Panc1 (cell line): Measurements from ENCODE around the gene ADD1.

Experiments
- POLR2AphosphoS5 ChIP-seq: IDR thresholded peaks from 2 replicates; pipeline ENCODE4 v1.6.1; 2012; ENCODE audit warnings: mild to moderate bottlenecking, low read depth, low read length, moderate library complexity
- TF ChIP-seq, protein P1 (sequence below): fragments of 450-650 bp; IDR thresholded peaks from 2 replicates; pipeline ENCODE4 v1.5.1; 2017; ENCODE audit warnings: mild to moderate bottlenecking

DNA sequence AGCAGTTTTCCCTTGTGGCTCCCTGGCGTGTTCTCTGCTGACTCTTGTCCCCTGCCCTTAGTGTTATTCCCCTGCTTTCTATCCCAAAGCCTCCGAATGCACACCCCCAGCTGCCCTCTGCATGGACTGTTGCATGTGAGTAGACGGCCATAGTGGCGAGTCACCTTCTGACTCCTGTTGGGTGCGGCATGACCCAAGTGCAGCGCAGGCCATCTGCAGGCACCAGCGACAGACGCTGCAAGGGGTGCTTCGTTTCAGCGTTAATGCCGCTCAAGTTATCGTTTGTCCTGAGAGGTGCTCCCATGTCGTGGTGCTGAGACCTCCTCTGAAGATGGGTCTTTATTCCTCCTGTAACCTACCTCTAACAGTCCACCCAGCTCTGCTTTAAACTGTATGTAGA lies 61.9 kb downstream of the ADD1 start:
- TF ChIP-seq, protein P1, sequence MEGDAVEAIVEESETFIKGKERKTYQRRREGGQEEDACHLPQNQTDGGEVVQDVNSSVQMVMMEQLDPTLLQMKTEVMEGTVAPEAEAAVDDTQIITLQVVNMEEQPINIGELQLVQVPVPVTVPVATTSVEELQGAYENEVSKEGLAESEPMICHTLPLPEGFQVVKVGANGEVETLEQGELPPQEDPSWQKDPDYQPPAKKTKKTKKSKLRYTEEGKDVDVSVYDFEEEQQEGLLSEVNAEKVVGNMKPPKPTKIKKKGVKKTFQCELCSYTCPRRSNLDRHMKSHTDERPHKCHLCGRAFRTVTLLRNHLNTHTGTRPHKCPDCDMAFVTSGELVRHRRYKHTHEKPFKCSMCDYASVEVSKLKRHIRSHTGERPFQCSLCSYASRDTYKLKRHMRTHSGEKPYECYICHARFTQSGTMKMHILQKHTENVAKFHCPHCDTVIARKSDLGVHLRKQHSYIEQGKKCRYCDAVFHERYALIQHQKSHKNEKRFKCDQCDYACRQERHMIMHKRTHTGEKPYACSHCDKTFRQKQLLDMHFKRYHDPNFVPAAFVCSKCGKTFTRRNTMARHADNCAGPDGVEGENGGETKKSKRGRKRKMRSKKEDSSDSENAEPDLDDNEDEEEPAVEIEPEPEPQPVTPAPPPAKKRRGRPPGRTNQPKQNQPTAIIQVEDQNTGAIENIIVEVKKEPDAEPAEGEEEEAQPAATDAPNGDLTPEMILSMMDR, result no peak
- no peak for TF ChIP-seq POLR2AphosphoS5
